SK-N-MC (cell line): ENCODE data around the gene EHBP1.

Experiments
- EZH2 ChIP-seq: fragments of 200-600 bp; sonication (generic); IDR thresholded peaks from one replicate; pipeline ENCODE4 v1.6.1; 2017; ENCODE audit warnings: antibody characterized with exemption
- POLR2AphosphoS5 ChIP-seq: IDR thresholded peaks from 2 replicates; pipeline ENCODE4 v1.6.1; 2012; ENCODE audit warnings: mild to moderate bottlenecking, low read depth, low read length, borderline replicate concordance

DNA sequence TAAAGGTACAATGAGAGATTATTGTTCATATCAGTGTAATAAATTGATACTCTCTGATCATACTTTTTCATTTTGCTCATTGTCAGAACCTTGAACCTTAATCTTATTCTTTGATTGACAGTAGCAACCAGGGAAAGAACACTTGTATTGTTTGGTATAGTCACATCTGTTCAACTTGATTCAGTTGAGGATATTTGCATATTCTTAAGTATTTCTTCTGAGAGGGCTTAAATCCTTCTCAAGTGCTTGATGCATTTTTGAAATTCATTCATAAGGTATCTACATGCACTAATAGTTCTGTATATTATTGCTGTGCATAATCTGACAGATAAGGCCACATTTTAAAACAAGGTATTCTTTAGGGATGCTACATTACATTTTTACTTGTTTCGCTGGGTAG lies 118.9 kb downstream of the EHBP1 start:
- TF ChIP-seq POLR2AphosphoS5 (no peak), EZH2 (no peak)
